ENCODE data around the gene CLDN22.

CLDN22 gene

DNA sequence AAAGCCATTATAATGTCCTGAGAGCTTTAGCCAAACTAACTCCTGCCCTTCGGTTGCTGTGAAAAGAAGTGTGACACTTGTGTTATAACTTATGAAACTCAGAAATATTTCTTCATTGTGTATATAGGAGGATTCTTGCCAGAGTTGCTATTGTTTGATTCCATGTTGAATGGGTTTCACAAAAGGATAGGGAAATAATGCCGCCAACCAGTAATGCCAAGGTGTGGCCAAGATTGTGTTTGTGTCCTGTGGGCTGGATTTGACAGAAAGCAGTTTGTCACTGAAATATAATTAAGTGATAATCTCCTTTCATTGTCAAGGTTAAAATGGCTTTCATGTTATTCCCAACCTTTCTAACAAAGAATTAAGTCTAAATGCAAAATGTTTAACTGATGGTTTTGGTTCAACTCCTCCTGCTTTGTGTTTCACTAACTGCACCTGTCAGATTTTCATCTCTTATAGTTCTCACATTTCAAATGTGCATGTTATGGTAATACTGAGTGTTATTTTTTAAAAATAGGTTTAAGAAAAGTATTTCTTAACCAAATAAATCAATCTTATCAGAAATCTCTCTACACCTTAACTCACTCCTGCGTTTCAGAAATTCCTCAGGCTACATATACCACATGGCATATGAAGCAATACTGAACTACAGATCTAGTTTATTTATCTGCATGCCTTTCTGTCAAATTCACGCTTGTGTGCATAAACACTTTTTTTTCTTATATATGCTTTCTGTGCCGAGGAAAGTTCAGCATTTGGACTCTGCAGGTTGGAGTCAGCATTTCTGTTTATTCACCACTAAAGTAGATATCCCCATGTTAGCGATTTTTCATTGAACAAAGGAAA lies at the start of gene CLDN22:
CLDN22 (minus strand) TSS at position 66 of the 849 bp plus-strand sequence; CDS start at position 8, 58 bp downstream.
- no peak for DNase-seq

DNA sequence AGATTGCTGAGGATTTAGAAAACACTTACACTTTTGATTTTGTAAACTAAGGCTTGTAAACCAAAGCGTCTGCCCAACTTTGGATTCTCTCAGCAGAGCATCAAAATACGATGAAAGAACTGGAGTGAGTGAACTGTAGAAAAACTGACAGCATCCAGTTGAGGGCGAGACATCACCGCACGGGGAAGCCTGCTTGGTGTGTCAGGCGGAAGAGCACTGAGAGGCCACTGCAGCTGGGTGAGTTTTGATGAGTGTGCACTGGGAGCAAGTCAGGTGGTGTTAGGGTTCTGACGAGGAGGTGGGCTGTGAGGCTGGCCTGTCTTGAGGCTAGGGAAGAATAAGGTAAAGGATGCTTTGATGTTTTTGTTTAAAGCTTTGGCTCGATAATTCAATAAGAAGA lies 49.0 kb upstream of the CLDN22 start:
- DNase-seq = no peak

DNA sequence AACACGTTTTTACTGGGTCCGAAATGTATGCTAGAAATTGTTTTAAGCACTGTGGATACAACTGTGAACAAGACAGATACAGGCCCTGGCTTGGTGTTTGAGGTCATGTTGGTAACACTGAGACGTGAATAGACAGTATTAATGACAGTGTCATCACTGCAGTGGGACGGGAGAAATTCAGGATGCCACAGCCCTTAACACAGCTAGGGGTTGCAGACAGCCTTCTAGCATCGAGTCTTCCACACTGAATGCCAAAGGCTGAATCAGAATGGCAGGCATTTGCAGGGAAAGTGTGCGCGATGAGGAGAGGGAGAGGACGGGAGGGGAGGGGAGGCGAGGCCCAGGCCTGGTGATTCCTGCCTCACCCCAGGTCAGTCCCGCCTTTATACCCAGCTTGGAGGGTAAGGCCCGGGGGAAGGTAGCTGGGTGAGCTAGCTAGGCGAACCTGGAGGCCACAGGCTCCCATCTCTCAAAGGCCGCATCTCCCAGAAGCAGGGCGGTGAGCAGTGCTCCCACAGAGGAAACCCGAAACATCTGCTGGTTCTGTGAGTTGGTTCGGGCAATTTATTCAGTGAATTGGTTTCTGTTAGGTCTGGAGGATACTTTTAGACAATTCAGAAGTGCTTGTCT lies 46.2 kb upstream of the CLDN22 start:
- no peak for DNase-seq

DNA sequence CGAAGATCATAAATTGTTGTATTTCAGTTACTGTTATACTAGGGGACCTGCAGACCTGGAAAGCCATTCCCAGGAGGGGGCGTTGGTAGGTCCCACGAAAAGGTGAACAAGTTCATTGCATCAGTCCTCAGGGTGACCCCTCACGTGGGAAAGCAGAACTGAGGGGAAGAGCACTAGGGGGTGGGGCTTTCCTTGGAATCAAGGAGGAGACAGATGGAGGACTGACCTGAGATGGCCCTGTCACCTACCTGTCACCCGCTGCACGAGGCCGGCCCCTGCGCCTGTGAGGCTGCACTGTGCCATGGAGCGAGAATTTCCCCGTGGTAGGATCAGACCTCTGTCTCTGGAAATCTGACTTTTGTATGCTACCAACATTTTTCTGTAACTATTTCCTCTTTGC lies 43.9 kb upstream of the CLDN22 start:
- no peak for DNase-seq

DNA sequence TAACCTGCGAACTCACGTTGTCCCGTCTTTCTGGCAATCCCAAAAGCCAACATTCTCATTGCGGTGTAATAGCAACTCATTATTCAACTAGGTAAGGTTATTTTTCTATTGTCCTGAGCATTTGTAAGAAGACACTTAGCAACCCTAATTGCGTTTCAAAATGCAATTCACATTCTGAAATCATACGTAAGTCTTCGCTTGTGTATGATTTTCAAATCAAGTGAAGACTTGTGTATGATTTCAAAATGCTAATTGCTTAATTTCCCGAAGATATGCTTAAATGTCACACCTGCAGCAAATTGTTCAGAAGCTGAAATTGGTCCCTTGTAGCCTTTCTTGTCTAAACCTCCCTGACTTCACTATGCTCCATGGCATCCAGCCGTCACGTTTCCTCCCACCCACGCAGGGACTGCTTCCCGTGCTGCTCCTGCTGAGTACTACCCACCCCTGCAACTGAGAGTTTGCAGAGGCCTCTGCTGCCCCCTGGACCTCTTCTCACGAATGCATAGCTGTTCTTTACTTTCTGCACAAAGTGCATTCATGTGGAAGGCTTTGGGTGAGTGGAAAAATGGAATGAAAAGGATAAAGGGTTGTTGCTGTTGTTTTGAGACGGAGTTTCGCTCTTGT lies 43.0 kb upstream of the CLDN22 start:
- DNase-seq = no peak

DNA sequence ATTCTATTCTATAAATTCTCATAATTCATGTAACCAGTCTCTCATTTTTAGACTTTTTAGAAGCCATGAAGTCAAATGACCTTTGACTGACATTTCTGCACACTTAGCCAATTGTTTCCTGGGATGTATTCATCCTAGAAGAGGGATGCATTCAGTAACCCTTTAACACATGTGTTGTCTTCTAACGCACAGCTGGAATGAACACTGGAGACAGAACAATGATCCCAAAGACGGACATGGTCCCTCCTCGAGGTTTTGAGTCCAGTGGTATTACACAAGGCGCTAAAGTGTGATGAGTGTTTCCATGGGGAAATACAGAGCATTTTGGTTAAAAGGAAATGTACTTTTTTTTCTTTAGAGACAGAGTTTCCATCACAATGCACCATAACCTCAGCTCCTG lies 42.0 kb upstream of the CLDN22 start:
- DNase-seq = no peak

DNA sequence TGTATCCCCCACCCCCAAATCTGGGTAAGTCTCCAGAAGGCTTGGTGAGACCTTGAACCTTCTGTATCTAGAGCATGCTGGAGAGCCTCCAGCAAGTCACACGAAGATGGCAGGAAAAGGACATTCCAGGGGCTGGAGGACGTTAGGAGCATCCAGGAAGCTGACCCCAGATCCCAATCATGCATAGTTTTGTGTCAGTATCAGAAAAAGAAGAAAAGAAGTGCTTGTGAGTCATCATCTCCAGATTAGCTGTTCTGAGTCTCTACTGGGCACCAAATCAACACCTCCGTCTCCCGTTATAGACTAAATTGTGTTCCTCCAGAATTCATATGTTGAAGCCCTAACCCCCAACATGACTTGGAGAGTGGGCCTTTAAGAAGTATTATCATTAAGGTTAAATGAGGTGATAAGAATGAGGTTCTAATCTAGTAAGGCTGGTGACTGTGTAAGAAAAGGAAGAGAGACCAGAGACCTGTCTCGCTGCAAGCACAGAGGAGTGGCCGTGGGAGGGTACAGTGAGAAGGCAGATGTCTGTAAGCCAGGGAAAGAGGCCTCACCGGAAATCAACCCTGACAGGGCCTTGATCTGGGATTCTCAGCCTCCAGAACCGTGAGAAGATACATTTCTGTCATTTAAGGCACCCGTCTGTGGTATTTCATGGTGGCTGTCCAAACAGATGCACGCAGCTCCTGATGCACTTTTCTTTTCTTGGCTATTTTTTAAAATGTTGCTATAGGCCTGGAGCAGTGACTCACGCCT lies 40.3 kb upstream of the CLDN22 start:
- no peak for DNase-seq

DNA sequence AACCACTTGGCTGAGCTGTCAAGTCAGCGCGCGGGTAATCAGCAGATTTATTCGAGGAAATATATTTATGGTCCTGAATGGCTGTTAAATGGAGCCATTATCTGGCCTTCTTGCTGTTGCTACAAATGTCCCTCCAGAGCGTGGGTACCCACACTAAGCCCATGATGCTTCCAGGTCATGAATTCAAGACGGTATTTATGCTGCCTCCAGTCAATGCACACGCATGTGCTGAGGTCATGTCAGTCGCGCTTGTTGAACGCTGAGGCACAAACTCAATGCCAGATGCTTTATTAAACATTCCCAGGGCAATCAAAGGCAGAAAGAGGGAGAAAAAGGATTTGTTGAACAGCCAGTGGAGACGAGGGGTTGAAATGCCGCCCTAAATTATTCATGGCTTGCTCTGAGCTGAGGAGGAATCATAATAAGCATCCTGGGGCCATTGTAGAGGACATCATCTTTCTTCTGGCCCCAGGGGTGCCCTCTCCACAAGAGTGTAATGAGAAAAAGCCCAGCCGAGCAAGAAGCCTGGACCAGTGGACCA lies 38.2 kb upstream of the CLDN22 start:
- DNase-seq = no peak

DNA sequence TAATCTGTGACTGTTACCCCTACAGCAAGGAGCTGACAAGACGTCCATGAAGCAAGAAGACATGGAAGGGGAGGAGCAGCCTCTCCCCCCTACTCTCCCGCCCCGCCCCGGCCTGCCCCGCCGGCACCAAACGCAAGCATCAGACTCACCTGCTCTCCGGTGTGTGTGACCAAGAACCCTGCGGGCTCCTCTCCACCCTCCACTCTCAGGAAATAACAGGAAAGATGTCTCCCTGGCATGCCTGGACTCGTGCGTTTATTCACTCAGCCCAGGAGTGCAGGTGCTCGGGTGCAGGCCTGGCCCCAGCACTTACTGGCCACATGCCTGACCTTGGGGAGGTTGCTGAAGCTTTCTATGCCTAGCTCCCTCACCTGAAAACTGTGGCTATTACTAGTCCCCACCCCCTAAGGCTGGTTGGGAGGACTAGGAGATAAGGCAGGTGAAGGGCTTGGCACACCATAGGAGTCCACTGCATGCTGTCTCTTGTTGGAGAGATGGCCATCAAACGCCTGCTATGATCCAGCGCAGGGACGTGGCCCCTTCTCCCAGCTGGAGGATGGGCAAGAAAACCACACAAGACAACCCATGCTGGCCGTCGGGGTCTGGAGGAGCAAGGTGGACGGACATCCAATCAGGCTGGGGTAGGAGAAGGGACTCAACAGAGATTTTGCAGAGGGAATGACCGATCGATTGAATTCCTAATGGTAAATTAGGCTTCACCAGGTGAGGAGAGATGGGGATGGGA lies 37.0 kb upstream of the CLDN22 start:
- no peak for DNase-seq

DNA sequence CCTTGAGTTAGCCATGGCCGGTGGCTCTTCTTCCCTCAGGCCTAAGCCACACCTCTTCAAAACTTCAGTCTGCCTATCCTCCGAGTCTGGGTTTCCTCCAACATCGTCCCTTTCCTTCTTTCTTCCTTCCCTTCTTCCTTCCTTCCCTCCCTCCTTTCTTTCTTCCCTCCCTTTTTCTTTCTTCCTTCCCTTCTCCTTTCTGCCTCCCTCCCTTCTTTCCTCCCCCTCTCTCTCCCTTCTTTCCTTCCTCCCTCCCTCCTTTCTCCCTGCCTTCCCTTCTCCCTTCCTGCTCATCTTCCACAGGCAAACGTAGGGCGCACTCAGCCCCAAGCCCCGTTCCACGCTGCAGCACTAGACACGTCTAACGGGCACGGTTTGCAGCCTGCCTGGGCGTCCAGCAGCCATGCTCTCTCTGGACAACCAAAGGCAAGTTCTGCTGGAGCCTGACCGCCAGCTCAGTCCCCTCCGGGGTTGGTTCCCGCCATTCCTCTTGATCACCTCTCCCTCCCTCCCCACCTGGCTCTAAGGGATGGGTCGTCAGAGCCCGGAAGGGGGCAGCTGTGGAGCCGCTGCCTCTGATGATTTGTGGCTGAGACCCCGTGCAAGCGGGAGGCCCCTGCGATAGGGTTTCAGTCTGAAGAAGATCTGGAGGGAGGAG lies 36.2 kb upstream of the CLDN22 start:
- DNase-seq = no peak

DNA sequence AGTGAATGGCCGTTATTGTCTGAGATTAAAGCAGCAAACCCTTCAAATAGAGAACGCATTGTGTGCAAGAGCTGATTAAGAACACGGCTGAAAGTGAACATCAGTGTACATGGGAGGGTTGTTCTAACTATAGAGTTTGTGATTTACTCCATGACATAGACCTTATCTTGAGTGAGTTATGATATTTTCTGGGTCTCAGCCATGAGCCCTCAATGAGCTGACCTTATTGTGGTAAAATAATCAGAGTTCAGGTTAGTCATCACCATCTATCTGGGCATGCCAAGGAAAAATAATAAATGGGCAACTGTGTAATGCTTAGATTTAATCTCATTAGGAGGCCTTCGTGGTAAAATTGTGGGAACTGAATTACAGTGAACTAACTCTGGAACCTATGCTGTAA lies 35.3 kb upstream of the CLDN22 start:
- DNase-seq = no peak

DNA sequence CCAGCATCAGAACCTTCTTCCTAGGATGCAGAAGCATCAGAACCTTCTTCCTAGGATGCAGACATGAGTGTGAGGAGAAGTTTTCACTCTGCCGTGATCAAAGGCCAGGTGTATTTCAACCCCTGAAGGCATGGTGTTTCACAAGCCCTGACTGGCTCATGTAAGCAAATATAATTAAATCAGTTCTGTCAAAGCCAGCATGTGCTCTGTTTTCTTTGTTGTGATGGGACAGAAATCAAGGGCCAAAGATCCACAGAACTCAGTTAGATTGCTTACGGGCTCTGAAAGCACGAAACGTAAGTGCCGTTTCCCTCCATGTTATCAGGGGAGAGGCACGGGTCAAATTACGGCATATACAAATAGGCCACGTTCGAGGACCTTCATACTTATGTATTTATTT lies 34.1 kb upstream of the CLDN22 start:
- no peak for DNase-seq

DNA sequence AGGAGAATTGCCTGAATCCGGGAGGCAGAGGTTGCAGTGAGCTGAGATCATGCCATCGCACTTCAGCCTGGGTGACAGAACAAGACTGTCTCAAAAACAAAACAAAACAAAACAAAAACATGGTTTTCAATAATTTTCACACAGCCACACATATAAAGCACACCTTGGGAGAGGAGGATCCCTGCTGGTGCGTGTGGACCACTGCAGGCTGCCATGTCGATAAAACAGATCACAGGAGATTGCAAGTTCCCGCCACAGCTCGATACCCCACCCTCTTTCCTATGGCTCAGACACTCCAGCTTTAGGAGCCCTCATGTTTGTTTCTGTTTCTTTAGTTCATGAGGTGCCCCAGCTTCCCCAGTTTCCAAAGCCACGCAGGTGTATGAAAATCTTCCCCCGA lies 33.5 kb upstream of the CLDN22 start:
- no peak for DNase-seq

DNA sequence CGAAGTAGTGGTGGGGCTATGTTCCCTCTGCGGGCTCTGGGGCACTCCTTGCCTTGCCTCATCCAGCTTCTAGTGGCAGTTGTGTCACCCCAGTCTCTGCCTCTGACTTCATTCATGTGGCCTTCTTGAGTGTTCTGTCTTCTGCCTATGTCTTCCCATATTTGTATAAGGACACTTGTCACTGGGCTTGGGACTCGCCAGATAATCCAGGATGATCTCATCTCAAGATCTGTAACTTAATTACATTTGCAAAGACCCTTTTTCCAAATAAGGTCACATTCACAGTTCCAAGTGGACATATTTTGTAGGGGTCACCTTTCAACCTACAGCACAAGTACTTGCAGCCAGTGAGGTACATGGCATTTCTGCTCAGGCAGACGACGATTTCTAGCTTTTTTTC lies 32.5 kb upstream of the CLDN22 start:
- DNase-seq = no peak

DNA sequence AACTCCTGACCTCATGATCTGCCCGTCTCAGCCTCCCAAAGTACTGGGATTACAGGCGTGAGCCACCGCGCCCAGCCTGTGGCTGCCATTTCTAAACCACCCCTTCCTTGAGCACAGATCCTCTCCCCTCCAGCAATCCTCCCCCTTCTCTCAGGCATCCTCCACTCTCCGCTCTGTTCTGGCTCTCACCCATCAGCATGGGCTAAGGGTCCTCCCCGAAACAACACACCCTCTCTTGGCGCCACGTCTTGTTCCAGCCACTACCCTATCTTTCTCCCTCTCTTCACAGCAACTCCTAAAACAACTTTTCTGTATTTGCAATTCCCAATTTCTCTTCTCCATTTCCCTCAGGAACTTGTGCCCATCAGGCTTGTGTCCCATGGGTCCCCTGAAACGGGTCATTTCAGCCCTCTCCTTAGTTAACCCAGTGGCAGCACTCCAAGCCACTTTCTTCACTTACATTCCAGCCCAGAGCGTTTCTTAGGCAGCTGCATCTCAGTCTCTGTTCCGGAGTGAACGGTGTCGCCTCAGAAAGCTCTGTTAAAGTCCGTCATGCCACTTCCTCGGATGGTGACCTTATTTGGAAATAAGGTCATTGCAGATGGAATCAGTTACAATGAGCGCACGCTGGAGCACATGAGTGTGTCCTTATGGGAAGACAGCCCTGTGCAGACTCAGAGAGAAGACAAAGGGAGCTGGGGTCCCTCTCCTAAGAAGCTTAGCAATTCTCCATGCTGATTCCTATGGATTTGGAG lies 30.4 kb upstream of the CLDN22 start:
- DNase-seq = no peak

DNA sequence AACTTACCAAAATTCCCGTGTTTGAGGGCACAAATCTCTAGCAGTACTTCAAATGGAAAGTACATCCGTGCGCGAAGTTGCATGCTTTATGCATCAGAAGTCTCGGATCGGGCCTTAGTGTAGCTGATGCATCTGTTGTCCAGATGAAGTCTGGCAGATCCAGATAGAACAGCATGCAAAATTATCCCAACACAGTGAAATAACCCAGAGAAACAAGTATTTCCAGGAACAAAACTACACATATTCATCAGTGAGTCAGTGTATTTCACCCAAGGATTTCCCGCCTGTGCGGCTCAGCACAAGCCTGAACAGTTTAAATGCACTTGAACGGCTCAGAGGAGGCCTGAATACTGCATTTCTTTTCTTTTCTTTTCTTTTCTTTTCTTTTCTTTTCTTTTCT lies 29.6 kb upstream of the CLDN22 start:
- no peak for DNase-seq

DNA sequence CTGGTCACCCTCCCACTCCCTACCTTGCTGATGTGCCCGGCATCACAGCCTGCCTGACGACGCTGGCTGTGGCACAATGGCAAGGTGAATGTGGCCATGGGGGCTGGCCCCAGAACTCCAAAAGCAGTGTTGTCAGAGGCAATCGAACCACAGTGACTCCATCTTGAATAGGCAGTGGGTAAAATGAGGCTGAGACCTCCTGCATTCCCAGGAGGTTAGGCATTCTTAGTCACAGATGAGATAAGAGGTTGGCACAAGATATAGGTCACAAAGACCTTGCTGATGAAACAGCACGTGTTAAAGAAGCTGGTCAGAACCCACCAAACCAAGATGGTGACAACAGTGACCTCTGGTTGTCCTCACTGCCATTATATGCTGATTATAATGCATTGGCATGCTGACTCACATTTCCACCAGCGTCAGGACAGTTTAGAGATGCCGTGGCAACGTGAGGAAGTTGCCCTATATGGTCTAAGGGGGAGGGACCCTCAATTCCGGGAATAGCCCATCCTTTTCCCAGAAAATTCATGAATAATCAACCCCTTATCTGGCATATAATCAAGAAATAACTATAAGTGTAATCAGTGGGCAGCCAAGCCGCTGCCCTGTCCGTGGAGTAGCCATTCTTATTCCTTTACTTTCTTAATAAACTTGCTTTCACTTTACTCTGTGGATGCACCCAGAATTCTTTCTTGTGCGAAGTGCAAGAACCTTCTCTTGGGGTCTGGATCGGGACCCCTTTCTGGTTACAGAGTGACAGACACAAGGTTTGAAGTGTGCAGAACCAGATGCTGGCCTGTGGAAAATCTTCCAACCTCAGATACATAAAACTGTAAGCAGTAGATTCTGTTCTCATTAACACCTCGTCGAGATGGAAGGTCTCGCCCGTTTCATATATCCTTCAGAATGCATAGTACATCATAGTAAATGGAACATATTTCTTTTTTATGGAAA lies 28.9 kb upstream of the CLDN22 start:
- no peak for DNase-seq

DNA sequence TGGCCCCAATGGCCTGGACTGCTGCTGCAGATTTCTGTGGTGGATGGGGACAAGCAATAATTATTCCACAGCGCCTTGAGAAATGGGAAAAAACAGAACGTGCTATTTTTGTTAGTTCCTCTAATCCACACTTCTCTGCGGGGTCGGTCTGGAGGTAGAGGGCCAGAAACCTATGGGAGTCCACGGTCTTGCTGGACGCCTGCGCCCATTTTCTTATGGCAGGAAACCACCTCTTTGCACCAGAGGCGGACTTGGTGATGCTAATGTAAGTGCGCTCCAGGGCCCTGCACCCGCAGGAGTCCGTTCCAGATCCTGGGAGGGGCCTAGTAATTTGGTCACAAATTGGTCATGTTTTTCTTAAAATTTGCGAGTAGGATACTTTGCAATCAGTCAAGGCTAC lies 28.1 kb upstream of the CLDN22 start:
- DNase-seq = no peak

DNA sequence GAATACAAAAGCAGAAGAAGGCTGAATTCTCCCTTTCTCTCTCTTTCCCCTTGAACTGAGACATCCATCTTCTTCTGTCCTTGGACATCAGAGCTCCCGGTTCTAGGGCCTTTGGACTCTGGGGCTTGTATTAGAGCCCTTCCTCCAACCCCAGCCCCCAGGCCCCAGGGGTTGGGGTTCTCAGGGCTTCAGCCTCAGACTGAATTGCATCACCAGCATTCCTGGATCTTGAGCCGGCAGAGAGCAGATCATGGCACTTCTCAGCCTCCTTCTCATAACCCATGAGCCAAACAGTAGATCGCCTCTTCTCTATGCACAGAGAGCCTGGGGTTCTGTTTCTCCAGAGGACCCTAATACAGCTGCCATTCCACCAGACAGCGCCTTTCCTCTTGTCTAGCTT lies 27.5 kb upstream of the CLDN22 start:
- DNase-seq = no peak

DNA sequence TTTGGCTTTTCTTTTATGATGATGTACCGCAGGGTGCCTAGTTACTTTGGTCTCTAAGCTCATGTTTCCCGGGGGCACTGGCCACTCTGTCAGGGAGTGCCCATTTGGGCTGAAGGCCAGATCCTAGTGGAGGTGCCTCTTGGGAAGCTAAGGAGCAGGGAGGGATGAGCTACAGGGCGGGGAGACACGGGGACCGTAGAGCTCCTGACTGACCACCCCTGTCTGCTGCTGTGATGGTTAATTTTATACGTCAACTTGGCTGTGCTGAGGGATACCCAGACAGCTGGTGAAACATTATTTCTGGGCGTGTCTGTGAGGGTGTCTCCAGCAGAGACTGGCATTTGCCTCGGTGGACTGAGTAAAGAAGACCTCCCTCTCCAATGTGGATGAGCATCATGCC lies 27.1 kb upstream of the CLDN22 start:
- DNase-seq = no peak
